GM19372 (cell line): ENCODE results near the gene ZFPM1.

Experiments used
- ATAC-seq: cut with Tn5 transposase; IDR thresholded peaks from one replicate; pipeline ENCODE4 v1.9.1; 2021; ENCODE audit warnings: mild to moderate bottlenecking, low read depth, moderate library complexity; ENCODE audit not compliant: unreplicated experiment

Gene ZFPM1

GRCh38 chr16:88433632-88434352 is 19.3 kb upstream of the ZFPM1 start:
- ATAC-seq, result no peak

GRCh38 chr16:88434353-88434690 is 18.8 kb upstream of the ZFPM1 start:
- no peak for ATAC-seq

- ATAC-seq, result no peak
Observed at GRCh38 chr16:88434746-88435145, 18.3 kb upstream of the ZFPM1 start.

- no peak for ATAC-seq
Observed at GRCh38 chr16:88435437-88436355, 17.4 kb upstream of the ZFPM1 start.

DNA sequence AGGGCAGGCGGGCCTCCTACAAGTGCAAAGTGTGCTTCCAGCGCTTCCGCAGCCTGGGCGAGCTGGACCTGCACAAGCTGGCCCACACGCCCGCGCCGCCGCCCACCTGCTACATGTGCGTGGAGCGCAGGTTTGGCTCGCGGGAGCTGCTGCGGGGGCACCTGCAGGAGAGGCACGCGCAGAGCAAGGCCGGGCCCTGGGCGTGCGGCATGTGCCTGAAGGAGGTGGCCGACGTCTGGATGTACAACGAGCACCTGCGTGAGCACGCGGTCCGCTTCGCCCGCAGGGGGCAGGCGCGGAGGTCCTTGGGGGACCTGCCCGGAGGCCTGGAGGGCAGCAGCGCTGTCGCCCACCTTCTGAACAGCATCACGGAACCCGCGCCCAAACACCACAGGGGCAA is 16.3 kb upstream of the ZFPM1 start:
- ATAC-seq, result no peak

GRCh38 chr16:88437367-88437964 is 15.6 kb upstream of the ZFPM1 start:
- ATAC-seq, result no peak

DNA sequence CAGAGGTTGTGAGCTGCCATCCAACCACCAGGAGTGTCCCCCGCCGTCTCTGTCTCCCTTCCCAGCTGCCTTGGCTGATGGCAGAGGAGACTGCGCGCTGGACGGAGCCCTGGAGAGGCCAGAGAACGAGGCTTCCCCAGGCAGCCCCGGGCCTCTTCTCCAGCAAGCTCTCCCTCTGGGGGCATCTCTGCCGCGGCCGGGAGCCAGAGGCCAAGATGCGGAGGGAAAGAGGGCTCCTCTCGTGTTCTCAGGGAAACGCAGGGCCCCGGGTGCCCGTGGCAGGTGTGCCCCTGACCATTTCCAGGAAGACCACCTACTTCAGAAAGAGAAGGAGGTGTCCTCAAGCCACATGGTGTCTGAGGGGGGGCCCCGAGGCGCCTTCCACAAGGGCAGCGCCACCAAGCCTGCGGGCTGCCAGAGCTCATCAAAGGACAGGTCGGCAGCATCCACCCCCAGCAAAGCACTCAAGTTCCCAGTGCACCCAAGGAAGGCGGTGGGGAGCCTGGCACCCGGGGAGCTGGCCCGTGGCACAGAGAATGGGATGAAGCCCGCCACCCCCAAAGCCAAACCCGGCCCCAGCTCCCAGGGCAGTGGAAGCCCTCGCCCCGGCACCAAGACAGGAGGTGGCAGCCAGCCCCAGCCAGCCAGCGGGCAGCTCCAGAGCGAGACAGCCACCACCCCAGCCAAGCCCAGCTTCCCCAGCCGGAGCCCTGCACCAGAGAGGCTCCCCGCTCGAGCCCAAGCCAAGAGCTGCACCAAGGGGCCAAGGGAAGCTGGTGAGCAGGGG is 14.8 kb upstream of the ZFPM1 start:
- no peak for ATAC-seq

DNA sequence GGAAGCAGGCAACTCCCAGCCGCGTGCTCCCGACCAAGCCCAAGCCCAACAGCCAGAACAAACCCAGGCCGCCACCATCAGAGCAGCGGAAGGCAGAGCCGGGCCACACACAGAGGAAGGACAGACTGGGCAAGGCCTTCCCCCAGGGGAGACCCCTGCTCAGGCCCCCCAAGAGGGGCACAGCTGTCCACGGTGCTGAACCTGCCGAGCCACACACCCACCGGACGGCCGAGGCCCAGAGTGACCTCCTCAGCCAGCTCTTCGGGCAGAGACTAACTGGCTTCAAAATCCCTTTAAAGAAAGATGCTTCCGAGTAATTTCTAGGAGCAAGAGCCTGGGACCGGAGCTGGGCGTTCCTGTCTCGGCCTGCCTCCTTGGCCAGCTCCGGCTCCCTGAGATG is 14.1 kb upstream of the ZFPM1 start:
- ATAC-seq, result no peak

- ATAC-seq, result no peak
Observed at GRCh38 chr16:88439706-88440105, 13.4 kb upstream of the ZFPM1 start.

- no peak for ATAC-seq
Observed at GRCh38 chr16:88440111-88440510, 13.0 kb upstream of the ZFPM1 start.

GRCh38 chr16:88440686-88441405 is 12.2 kb upstream of the ZFPM1 start:
- ATAC-seq, result no peak

- ATAC-seq, result no peak
Observed at GRCh38 chr16:88441460-88441859, 11.6 kb upstream of the ZFPM1 start.

- no peak for ATAC-seq
Observed at GRCh38 chr16:88442383-88442726, 10.7 kb upstream of the ZFPM1 start.

DNA sequence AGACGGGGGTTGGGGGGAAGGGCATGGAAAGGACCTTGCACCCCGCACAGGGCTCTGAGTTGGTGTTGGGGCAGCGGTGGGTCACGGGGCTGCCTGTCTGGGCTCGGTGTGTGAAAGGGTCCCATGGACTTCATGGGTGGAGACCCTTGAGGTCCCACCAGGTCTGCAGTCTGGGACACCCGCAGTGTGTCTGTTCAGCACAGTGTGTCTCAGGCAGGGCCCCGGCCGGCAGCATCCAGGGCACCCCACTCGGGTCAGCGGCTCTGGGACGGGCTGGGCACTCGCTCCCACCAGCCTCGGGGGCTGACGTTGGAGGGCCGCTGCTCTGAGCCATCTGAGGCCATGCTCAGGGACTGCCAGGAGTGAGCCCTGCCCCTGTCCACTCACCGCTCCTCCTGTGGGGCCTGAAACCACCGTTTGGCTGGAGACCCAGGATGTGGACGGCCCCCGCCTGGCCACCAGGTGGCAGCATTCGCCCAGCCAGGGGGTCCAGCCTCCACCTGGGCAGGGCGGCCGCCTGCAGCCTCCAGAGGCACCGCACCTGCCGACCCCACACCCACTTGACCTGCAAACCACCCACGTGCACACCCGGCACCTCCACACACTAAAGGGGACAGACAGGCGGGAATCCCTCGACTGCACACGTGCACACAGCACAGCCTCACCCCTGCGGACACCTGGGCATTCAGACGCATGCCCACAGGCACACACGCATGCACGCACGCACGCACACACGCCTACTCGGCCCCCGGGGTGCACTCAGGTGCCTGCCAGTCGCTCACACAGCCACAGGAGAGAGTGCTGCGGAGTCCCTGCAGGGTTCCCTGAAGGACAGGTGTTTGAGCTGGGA is 10.1 kb upstream of the ZFPM1 start:
- ATAC-seq, result peak; percentile 62

GRCh38 chr16:88444826-88445582 is 8.1 kb upstream of the ZFPM1 start:
- ATAC-seq, result no peak

GRCh38 chr16:88445583-88445960 is 7.5 kb upstream of the ZFPM1 start:
- no peak for ATAC-seq

- ATAC-seq, result no peak
Observed at GRCh38 chr16:88446061-88446460, 7.0 kb upstream of the ZFPM1 start.

GRCh38 chr16:88446736-88447135 is 6.3 kb upstream of the ZFPM1 start:
- ATAC-seq, result no peak

GRCh38 chr16:88447881-88448280 is 5.2 kb upstream of the ZFPM1 start:
- ATAC-seq, result no peak
